ENCODE measurements around the gene COL18A1.

- no peak for TF ChIP-seq SP1 (IDR thresholded peaks at IDR 0.05)
- no peak for TF ChIP-seq NFRKB (IDR thresholded peaks at IDR 0.05)
These were observed 24.4 kb upstream of the COL18A1 start for GRCh38 chr21:45380566-45380965.

Data from HEK293T (cell line).